H1 (cell line): ENCODE results near the gene ONECUT3. TPM values are rescaled to one million over a fixed set of nuclear protein-coding genes. Genes with fewer than 3 reads are reported as not detected.

Source experiments
- CTCF ChIA-PET: fragments of 300-600 bp; sonication (Branson Sonifier 250); formaldehyde crosslinking; loops from one replicate; lab custom pipeline; 2021; ENCODE audit not compliant: partially characterized antibody; lab: Charles Lee
- POLR2A ChIA-PET: fragments of 300-600 bp; sonication (Branson Sonifier 250); formaldehyde crosslinking; loops from one replicate; lab custom pipeline; 2021; ENCODE audit warnings: inconsistent platforms; ENCODE audit not compliant: partially characterized antibody; lab: Charles Lee
- DNase-seq, 2 experiments: peaks; one replicate each; pipeline versions ENCODE4 v3.0.0 to v3.0.0-alpha.2; 2010 to 2022; ENCODE audit warnings: low spot score in 2 of 2, low read depth in 1 of 2, mixed read lengths in 1 of 2
- FAIRE-seq: peaks from 2 replicates; lab custom pipeline; 2011; peaks lifted over from hg19 to GRCh38; lab: Jason Lieb, UNC
- H2AFZ ChIP-seq: 2 replicates; pipeline ENCODE4 v1.8.1; 2012; ENCODE audit warnings: low read length, inconsistent platforms
- H2AK5ac ChIP-seq: 2 replicates; pipeline ENCODE4 v1.6.1; 2013; ENCODE audit warnings: low read depth, low read length
- H2BK120ac ChIP-seq: replicated peaks from 2 replicates; pipeline ENCODE3; 2013; ENCODE audit warnings: low read depth, low read length, inconsistent platforms
- H2BK12ac ChIP-seq: 2 replicates; pipeline ENCODE4 v1.6.1; 2013; ENCODE audit warnings: low read depth, low read length
- H2BK15ac ChIP-seq: 2 replicates; pipeline ENCODE4 v1.6.1; 2013; ENCODE audit warnings: low read length
- H2BK20ac ChIP-seq: 2 replicates; pipeline ENCODE4 v1.6.1; 2013; ENCODE audit warnings: low read length
- H2BK5ac ChIP-seq: 2 replicates; pipeline ENCODE4 v1.6.1; 2013; ENCODE audit warnings: low read depth, low read length
- H3K14ac ChIP-seq: 2 replicates; pipeline ENCODE4 v1.6.1; 2013; ENCODE audit warnings: inconsistent platforms; ENCODE audit not compliant: insufficient read length
- H3K18ac ChIP-seq: 2 replicates; pipeline ENCODE4 v1.6.1; 2013; ENCODE audit warnings: low read length; ENCODE audit errors: extremely low read depth
- H3K23ac ChIP-seq: 2 replicates; pipeline ENCODE4 v1.6.1; 2013; ENCODE audit warnings: inconsistent platforms; ENCODE audit not compliant: insufficient read length
- H3K23me2 ChIP-seq: 2 replicates; pipeline ENCODE4 v1.6.1; 2013; ENCODE audit warnings: low read depth, low read length
- H3K27ac ChIP-seq: 2 replicates; pipeline ENCODE4 v1.6.1; 2011; ENCODE audit warnings: low read depth, low read length, inconsistent platforms
- H3K27me3 ChIP-seq, 4 experiments: replicated peaks in 1 of 4; 1 replicate in 1 of 4; 2 replicates in 3 of 4; pipeline versions ENCODE4 v1.6.1 to v1.8.1; 2011 to 2013; ENCODE audit warnings: low read length in 3 of 4, mild to moderate bottlenecking in 3 of 4, inconsistent platforms in 2 of 4, mixed read lengths in 2 of 4, moderate library complexity in 1 of 4; ENCODE audit not compliant: control insufficient read depth in 3 of 4, insufficient read depth in 3 of 4; ENCODE audit errors: extremely low read depth in 1 of 4
- H3K36me3 ChIP-seq, 4 experiments: 2 replicates each; pipeline versions ENCODE4 v1.6.1 to v1.8.1; 2011 to 2013; ENCODE audit warnings: mild to moderate bottlenecking in 4 of 4, low read length in 3 of 4, moderate library complexity in 2 of 4, control low read depth in 1 of 4, inconsistent platforms in 1 of 4; ENCODE audit not compliant: insufficient read depth in 4 of 4, control insufficient read depth in 2 of 4
- H3K4ac ChIP-seq: replicated peaks from 2 replicates; pipeline ENCODE3; 2013; ENCODE audit warnings: low read length, low read depth, mixed read lengths, inconsistent platforms; ENCODE audit not compliant: insufficient read length
- H3K4me1 ChIP-seq, 4 experiments: replicated peaks in 1 of 4; 1 replicate in 1 of 4; 2 replicates in 3 of 4; pipeline versions ENCODE4 v1.6.1 to v1.8.1; 2011 to 2013; ENCODE audit warnings: low read length in 3 of 4, inconsistent platforms in 2 of 4, mixed read lengths in 1 of 4; ENCODE audit not compliant: insufficient read depth in 4 of 4, control insufficient read depth in 3 of 4
- H3K4me2 ChIP-seq, 2 experiments: 2 replicates each; pipeline versions ENCODE4 v1.6.1 to v1.8.1; 2011 to 2013; ENCODE audit warnings: low read depth in 2 of 2, low read length in 2 of 2, control low read depth in 1 of 2, inconsistent platforms in 1 of 2, mild to moderate bottlenecking in 1 of 2; ENCODE audit not compliant: insufficient read depth in 1 of 2
- H3K4me3 ChIP-seq, 4 experiments: fragments of 200-600, 300-600 bp in 1 of 4; sonication (generic), shearing (Covaris generic), sonication (Bioruptor Twin) in 1 of 4; 2 replicates each; pipeline versions ENCODE4 v1.5.1 to v1.8.1; 2011 to 2016; ENCODE audit warnings: low read length in 4 of 4, low read depth in 3 of 4, control low read depth in 2 of 4, inconsistent platforms in 2 of 4, mild to moderate bottlenecking in 2 of 4, mixed read lengths in 1 of 4, moderate library complexity in 1 of 4; ENCODE audit not compliant: insufficient read depth in 2 of 4; ENCODE audit errors: extremely low read depth in 1 of 4
- H3K56ac ChIP-seq: replicated peaks from 2 replicates; pipeline ENCODE3; 2013; ENCODE audit warnings: low read depth, mild to moderate bottlenecking, mixed read lengths, low read length, inconsistent platforms; ENCODE audit not compliant: insufficient read length
- H3K79me1 ChIP-seq: 2 replicates; pipeline ENCODE4 v1.6.1; 2013; ENCODE audit warnings: low read depth, low read length, control low read depth
- H3K79me2 ChIP-seq, 2 experiments: 2 replicates each; pipeline versions ENCODE4 v1.6.1 to v1.8.1; 2012 to 2013; ENCODE audit warnings: low read length in 2 of 2, mild to moderate bottlenecking in 2 of 2, inconsistent platforms in 1 of 2; ENCODE audit not compliant: insufficient read depth in 2 of 2, control insufficient read depth in 1 of 2
- H3K9ac ChIP-seq, 4 experiments: replicated peaks in 1 of 4; 1 replicate in 1 of 4; 2 replicates in 3 of 4; pipeline versions ENCODE4 v1.6.1 to v1.8.1; 2011 to 2013; ENCODE audit warnings: low read depth in 3 of 4, low read length in 3 of 4, control low read depth in 2 of 4, mild to moderate bottlenecking in 2 of 4, moderate library complexity in 2 of 4, inconsistent platforms in 1 of 4; ENCODE audit errors: extremely low read depth in 1 of 4
- H3K9me3 ChIP-seq, 2 experiments: 2 replicates each; pipeline versions ENCODE4 v1.6.1 to v1.8.1; 2012 to 2013; ENCODE audit warnings: mild to moderate bottlenecking in 2 of 2, moderate library complexity in 2 of 2, control low read depth in 1 of 2, inconsistent platforms in 1 of 2, low read depth in 1 of 2, low read length in 1 of 2, mixed read lengths in 1 of 2; ENCODE audit not compliant: insufficient read depth in 2 of 2
- H4K20me1 ChIP-seq, 2 experiments: replicated peaks in 1 of 2; 2 replicates each; pipeline versions ENCODE3 to v1.8.1; 2011 to 2013; ENCODE audit warnings: inconsistent platforms in 2 of 2, low read length in 2 of 2, mild to moderate bottlenecking in 1 of 2; ENCODE audit not compliant: insufficient read depth in 2 of 2, control insufficient read depth in 1 of 2
- H4K5ac ChIP-seq: 2 replicates; pipeline ENCODE4 v1.6.1; 2013; ENCODE audit warnings: low read length, low read depth, mixed read lengths, inconsistent platforms; ENCODE audit not compliant: insufficient read length
- H4K8ac ChIP-seq: 2 replicates; pipeline ENCODE4 v1.8.0; 2013; ENCODE audit warnings: mild to moderate bottlenecking, moderate library complexity, low read length, inconsistent platforms; ENCODE audit not compliant: insufficient read depth; ENCODE audit errors: extremely low read depth
- H4K91ac ChIP-seq: replicated peaks from 2 replicates; pipeline ENCODE3; 2013; ENCODE audit warnings: low read length, mixed read lengths, inconsistent platforms; ENCODE audit not compliant: insufficient read length
- CHD2 ChIP-seq: IDR thresholded peaks from 2 replicates; pipeline ENCODE4 v1.6.1; 2012; ENCODE audit warnings: low read length, improper control_type of control experiment
- RAD21 ChIP-seq, 2 experiments: IDR thresholded peaks in 1 of 2; conservative IDR thresholded peaks in 1 of 2; 2 replicates each; pipeline ENCODE4 v1.6.1; 2011; ENCODE audit warnings: low read depth in 2 of 2, low read length in 2 of 2, improper control_type of control experiment in 1 of 2, inconsistent platforms in 1 of 2, mild to moderate bottlenecking in 1 of 2, moderate library complexity in 1 of 2
- RBBP5 ChIP-seq: IDR thresholded peaks from 2 replicates; pipeline ENCODE4 v1.7.1; 2012; ENCODE audit warnings: low read depth, mild to moderate bottlenecking, inconsistent platforms, low read length, moderate library complexity, borderline replicate concordance
- SRF ChIP-seq: IDR thresholded peaks from 2 replicates; pipeline ENCODE4 v1.6.1; 2011; ENCODE audit warnings: mild to moderate bottlenecking, low read depth, low read length, moderate library complexity
- SUZ12 ChIP-seq: fragments of 200-600 bp; sonication (generic); IDR thresholded peaks from 2 replicates; pipeline ENCODE4 v1.6.1; 2012; ENCODE audit warnings: mild to moderate bottlenecking, inconsistent platforms, low read length, moderate library complexity, mixed read lengths
- WGBS, 2 experiments: shearing (Covaris generic) in 1 of 2; methylation state at CpG; one replicate each; pipeline versions ENCODE4 v1.1.6 to v1.1.7; 2013 to 2015; ENCODE audit warnings: low lambda C conversion rate in 2 of 2, mixed read lengths in 2 of 2, inconsistent platforms in 1 of 2, low coverage in 1 of 2, missing lambda C conversion rate in 1 of 2; ENCODE audit not compliant: insufficient replicate concordance in 2 of 2, insufficient coverage in 1 of 2, insufficient read length in 1 of 2; ENCODE audit errors: extremely low coverage in 1 of 2, missing lambda C conversion rate in 1 of 2; 5-methylcytosine and 5-hydroxymethylcytosine counted together
- polyA plus RNA-seq, 7 experiments: library from polyadenylated mRNA; depleted of rRNA in 3 of 7; stranded (reverse) in 5 of 7; unstranded in 2 of 7; fragments of >200 nt in 5 of 7; fragments of 200-250 nt in 2 of 7; gene quantifications; 1 replicate in 5 of 7; 2 replicates in 1 of 7; 4 replicates in 1 of 7; pipeline versions ENCODE4 v1.2.1 to v1.2.3, GENCODE V29; 2011 to 2013; ENCODE audit warnings: missing spikeins in 2 of 7, mixed read lengths in 2 of 7
- total RNA-seq: library from RNA; stranded (reverse); fragmentation: NEBNext Ultra II Directional; extraction: Animal tissue kit (Norgen Biotek cat#: 25700); gene quantifications from 2 replicates; pipeline ENCODE4 v1.2.1, GENCODE V29; 2021
- TF ChIP-seq, protein P1 (sequence below): IDR thresholded peaks from 2 replicates; pipeline ENCODE4 v1.6.1; 2011; ENCODE audit warnings: low read depth, mild to moderate bottlenecking, low read length; ENCODE audit not compliant: insufficient read depth

ONECUT3 gene
- total and polyA plus RNA-seq, 2 of the 8 experiments (the other 6 are each of a cell fraction or from before 2014, with no cell fraction given), result not detected

DNA sequence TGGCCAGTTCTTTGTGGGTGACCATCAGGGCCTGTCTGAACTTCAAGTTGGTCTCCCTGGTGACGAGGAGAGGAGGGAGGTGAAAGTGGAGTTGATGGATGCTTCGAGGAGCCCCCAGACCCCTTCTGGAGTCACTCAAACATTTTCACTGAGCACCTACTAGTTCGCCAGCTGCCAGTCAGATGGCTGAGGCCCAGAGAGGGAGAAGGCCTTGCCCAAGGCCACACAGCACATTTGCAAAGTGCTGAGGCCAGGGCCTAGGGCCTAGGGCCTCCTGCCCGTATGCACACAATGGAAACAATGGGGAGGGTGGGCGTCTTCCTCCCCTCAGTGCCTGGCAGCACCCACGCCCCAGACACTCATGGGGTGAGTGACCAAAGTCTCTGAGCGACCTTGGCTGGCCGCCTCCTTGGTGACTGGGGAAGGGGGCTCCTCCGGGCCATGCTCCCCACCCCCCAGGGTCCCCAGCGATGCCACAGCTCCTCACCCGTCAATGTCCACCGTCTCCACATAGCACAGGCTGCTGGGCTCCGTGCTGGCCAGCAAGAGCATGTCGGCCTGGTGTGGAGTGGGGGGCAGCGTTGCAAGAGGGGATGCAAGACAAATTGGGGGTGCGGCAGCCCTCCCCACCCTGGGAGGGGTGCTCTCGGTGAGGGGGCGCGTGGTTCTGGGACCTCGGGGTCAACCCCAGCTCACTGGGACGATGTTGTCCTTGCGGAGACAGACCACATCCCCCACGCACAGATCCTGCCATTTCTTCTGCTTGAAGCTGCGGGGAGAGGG lies 52.3 kb downstream of the ONECUT3 start:
- H2BK15ac ChIP-seq, result no peak overlapping the region
- H3K27me3 ChIP-seq, result peaks cover 0 to 3% (median 0%) of the 10 kb centered on the region in 4 experiments; a peak in 1 of 7 replicates
- H3K4me3 ChIP-seq, result no peak overlapping the region
- no peaks in the 10 kb centered on the region for H4K20me1 ChIP-seq
- H2BK5ac ChIP-seq, result no peak overlapping the region
- H3K4me1 ChIP-seq, result no peaks in the 10 kb centered on the region
- FAIRE-seq (no peak), DNase-seq (no peak)
- no peaks in the 10 kb centered on the region for H3K9me3 ChIP-seq
- H2BK12ac ChIP-seq, result no peak overlapping the region
- ChIA-PET CTCF (interaction anchor here (0.6 to 3.9 kb wide), 6 partner anchors 20 to 582 kb away, joined by 3 to 19 read pairs (median 6); no protein-coding TSS in a partner anchor), POLR2A (interaction anchor here (1.6 kb wide), 1 partner anchor 21 kb away, joined by 3 read pairs; no protein-coding TSS in a partner anchor)
- H3K4me2 ChIP-seq, result no peak overlapping the region
- H4K91ac ChIP-seq, result no peak overlapping the region
- no peak overlapping the region for H2AFZ ChIP-seq
- H3K4ac ChIP-seq, result no peak overlapping the region
- H3K9ac ChIP-seq, result no peak overlapping the region
- no peak overlapping the region; the same call in 1 of the 2 replicates for H4K8ac ChIP-seq
- H3K18ac ChIP-seq, result no peak overlapping the region
- no peaks in the 10 kb centered on the region for H3K23me2 ChIP-seq
- H4K5ac ChIP-seq, result no peak overlapping the region
- TF ChIP-seq RAD21 (IDR thresholded peaks at IDR 0.05 in 1 of 2, conservative IDR thresholded peaks at IDR 0.05 in 1 of 2; ENCODE audit: low read depth in 2 of 2, low read length in 2 of 2) (no peak), CHD2 (no peak), SUZ12 (no peak), RBBP5 (no peak), SRF (no peak)
- TF ChIP-seq, protein P1, sequence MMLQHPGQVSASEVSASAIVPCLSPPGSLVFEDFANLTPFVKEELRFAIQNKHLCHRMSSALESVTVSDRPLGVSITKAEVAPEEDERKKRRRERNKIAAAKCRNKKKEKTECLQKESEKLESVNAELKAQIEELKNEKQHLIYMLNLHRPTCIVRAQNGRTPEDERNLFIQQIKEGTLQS, result no peak
- TF ChIP-seq, all 59 proteins: peak for 0
- Histone ChIP-seq H3K56ac (no peak overlapping the region), H3K79me1 (no peaks in the 10 kb centered on the region), H3K23ac (no peak overlapping the region), H3K27ac (no peak overlapping the region), H2AK5ac (no peak overlapping the region), H3K36me3 (no peaks in the 10 kb centered on the region), H2BK120ac (no peak overlapping the region), H3K14ac (no peak overlapping the region), H2BK20ac (no peak overlapping the region), H3K79me2 (no peaks in the 10 kb centered on the region)
- WGBS, 2 experiments, result 93% methylated on average over 19 of the region's 24 CpGs; no CpG with 5 or more reads in 1 of the 2 experiments
